Activated B cell treated with CpG ODN at 0.5 μM for 24 hours (primary cell): ENCODE measurements around the gene SS18L1. TPM values are rescaled to one million over a fixed set of nuclear protein-coding genes. Genes with fewer than 3 reads are reported as not detected.

Experiments used
- ATAC-seq: fragments of 200-7000 bp; cut with Tn5 transposase; one replicate; pipeline ENCODE4 v1.10.0; 2021; ENCODE audit warnings: low read depth, mild to moderate bottlenecking, moderate library complexity
- CTCF ChIA-PET: fragments of 350-600 bp; sonication (Branson Sonifier 250); formaldehyde crosslinking; loops from one replicate; lab custom pipeline; 2021; ENCODE audit warnings: antibody characterized with exemption; lab: Charles Lee
- POLR2A ChIA-PET: fragments of 350-600 bp; sonication (Branson Sonifier 250); formaldehyde crosslinking; loops from one replicate; lab custom pipeline; 2021; ENCODE audit warnings: antibody characterized with exemption; lab: Charles Lee
- DNase-seq: peaks from one replicate; pipeline ENCODE4 v3.0.0; 2022
- H3K27ac Mint-ChIP-seq: one replicate; pipeline ENCODE4 v1.8.0; 2020; ENCODE audit warnings: mixed read lengths
- H3K27me3 Mint-ChIP-seq: one replicate; pipeline ENCODE4 v1.8.0; 2021; ENCODE audit warnings: mixed read lengths
- H3K36me3 Mint-ChIP-seq: one replicate; pipeline ENCODE4 v1.8.0; 2021; ENCODE audit warnings: low read depth, mixed read lengths
- H3K4me1 Mint-ChIP-seq: one replicate; pipeline ENCODE4 v1.8.0; 2021; ENCODE audit warnings: mixed read lengths
- H3K4me3 Mint-ChIP-seq: one replicate; pipeline ENCODE4 v1.8.0; 2020; ENCODE audit warnings: mild to moderate bottlenecking, mixed read lengths
- H3K9me3 Mint-ChIP-seq: one replicate; pipeline ENCODE4 v1.8.0; 2020; ENCODE audit warnings: mixed read lengths
- CTCF ChIP-seq: fragments of 200-600 bp; IDR thresholded peaks from one replicate; pipeline ENCODE4 v1.8.0; 2022; ENCODE audit warnings: antibody characterized with exemption, mild to moderate bottlenecking
- intact Hi-C: fragments of 100-400 bp; cut with micrococcal nuclease; formaldehyde crosslinking; loops from one replicate; pipeline ENCODE4 v1.15.1; 2024
- total RNA-seq: library from RNA; stranded (reverse); gene quantifications from 2 replicates; pipeline ENCODE4 v1.2.3, GENCODE V29; 2022

The SS18L1 gene
- total RNA-seq, 1 donor from 2014 or later, result 9.0 TPM

- Mint-ChIP-seq H3K9me3 (no peaks in the 10 kb centered on the region), H3K27ac (no peak overlapping the region), H3K4me3 (no peak overlapping the region), H3K4me1 (peaks cover 23% of the 10 kb centered on the region), H3K27me3 (peaks cover 3% of the 10 kb centered on the region), H3K36me3 (peaks cover 15% of the 10 kb centered on the region)
- ChIA-PET CTCF (no interaction called here), POLR2A (interaction anchor here (0.7 kb wide), 1 partner anchor 28 kb away, joined by 3 read pairs; no protein-coding TSS in a partner anchor)
- ATAC-seq (no peak), DNase-seq (no peak)
- intact Hi-C loops, result no loop called here
- no peak for TF ChIP-seq CTCF
Observed at GRCh38 chr20:62206388-62206775, 62.8 kb downstream of the SS18L1 start.

- peaks cover 5% of the 10 kb centered on the region for H3K4me1 Mint-ChIP-seq
- no peak for TF ChIP-seq CTCF
- peaks cover 6% of the 10 kb centered on the region for H3K27me3 Mint-ChIP-seq
- no peaks in the 10 kb centered on the region for H3K9me3 Mint-ChIP-seq
- ChIA-PET CTCF (no interaction called here), POLR2A (no interaction called here)
- peaks cover 4% of the 10 kb centered on the region for H3K36me3 Mint-ChIP-seq
- no peak for DNase-seq
- intact Hi-C loops, result no loop called here
- no peak overlapping the region for H3K4me3 Mint-ChIP-seq
- H3K27ac Mint-ChIP-seq, result no peak overlapping the region
- no peak for ATAC-seq
Observed at GRCh38 chr20:62208061-62208794, 64.7 kb downstream of the SS18L1 start.

- no peak overlapping the region for H3K27ac Mint-ChIP-seq
- intact Hi-C loops, result no loop called here
- H3K9me3 Mint-ChIP-seq, result no peaks in the 10 kb centered on the region
- no peak for TF ChIP-seq CTCF
- peaks cover 9% of the 10 kb centered on the region for H3K27me3 Mint-ChIP-seq
- DNase-seq, result no peak
- H3K4me3 Mint-ChIP-seq, result no peak overlapping the region
- H3K36me3 Mint-ChIP-seq, result no peaks in the 10 kb centered on the region
- ATAC-seq, result no peak
- no peaks in the 10 kb centered on the region for H3K4me1 Mint-ChIP-seq
- POLR2A ChIA-PET, result no interaction called here
- CTCF ChIA-PET, result no interaction called here
Observed at GRCh38 chr20:62208795-62209755, 65.5 kb downstream of the SS18L1 start.

GRCh38 chr20:62209850-62210495 is 66.4 kb downstream of the SS18L1 start:
- H3K4me3 Mint-ChIP-seq, result no peak overlapping the region
- no peaks in the 10 kb centered on the region for H3K36me3 Mint-ChIP-seq
- H3K27me3 Mint-ChIP-seq, result peaks cover 14% of the 10 kb centered on the region
- no peaks in the 10 kb centered on the region for H3K4me1 Mint-ChIP-seq
- DNase-seq (no peak), ATAC-seq (no peak)
- H3K27ac Mint-ChIP-seq, result no peak overlapping the region
- no peak for TF ChIP-seq CTCF
- ChIA-PET POLR2A (no interaction called here), CTCF (no interaction called here)
- no peaks in the 10 kb centered on the region for H3K9me3 Mint-ChIP-seq
- intact Hi-C loops, result no loop called here

- no peak overlapping the region for H3K4me3 Mint-ChIP-seq
- no peak for TF ChIP-seq CTCF
- H3K9me3 Mint-ChIP-seq, result no peaks in the 10 kb centered on the region
- ATAC-seq (no peak), DNase-seq (no peak)
- ChIA-PET CTCF (no interaction called here), POLR2A (no interaction called here)
- no peaks in the 10 kb centered on the region for H3K4me1 Mint-ChIP-seq
- no peak overlapping the region for H3K27ac Mint-ChIP-seq
- no peaks in the 10 kb centered on the region for H3K36me3 Mint-ChIP-seq
- peaks cover 14% of the 10 kb centered on the region for H3K27me3 Mint-ChIP-seq
- intact Hi-C loops, result no loop called here
Observed at GRCh38 chr20:62210496-62210855, 66.9 kb downstream of the SS18L1 start.
